Astrocyte of the spinal cord (primary cell): ENCODE data around the gene SERPINA1.

ENCODE experiments used
- DNase-seq: peaks from one replicate; pipeline ENCODE4 v3.0.0; 2011; ENCODE audit warnings: low read depth, low spot score
- H3K4me3 ChIP-seq: 2 replicates; pipeline ENCODE4 v1.5.1; 2011; ENCODE audit warnings: low read depth, mild to moderate bottlenecking, low read length, moderate library complexity
- in situ Hi-C: cut with HindIII; loops from 2 replicates; pipeline ENCODE4 v1.10.0; 2017; ENCODE audit warnings: low sequenced_read_pairs
- TF ChIP-seq, protein P1 (sequence below): IDR thresholded peaks from 2 replicates; pipeline ENCODE4 v1.5.1; 2012; ENCODE audit warnings: low read depth, mild to moderate bottlenecking, low read length, inconsistent platforms

The SERPINA1 gene

DNA sequence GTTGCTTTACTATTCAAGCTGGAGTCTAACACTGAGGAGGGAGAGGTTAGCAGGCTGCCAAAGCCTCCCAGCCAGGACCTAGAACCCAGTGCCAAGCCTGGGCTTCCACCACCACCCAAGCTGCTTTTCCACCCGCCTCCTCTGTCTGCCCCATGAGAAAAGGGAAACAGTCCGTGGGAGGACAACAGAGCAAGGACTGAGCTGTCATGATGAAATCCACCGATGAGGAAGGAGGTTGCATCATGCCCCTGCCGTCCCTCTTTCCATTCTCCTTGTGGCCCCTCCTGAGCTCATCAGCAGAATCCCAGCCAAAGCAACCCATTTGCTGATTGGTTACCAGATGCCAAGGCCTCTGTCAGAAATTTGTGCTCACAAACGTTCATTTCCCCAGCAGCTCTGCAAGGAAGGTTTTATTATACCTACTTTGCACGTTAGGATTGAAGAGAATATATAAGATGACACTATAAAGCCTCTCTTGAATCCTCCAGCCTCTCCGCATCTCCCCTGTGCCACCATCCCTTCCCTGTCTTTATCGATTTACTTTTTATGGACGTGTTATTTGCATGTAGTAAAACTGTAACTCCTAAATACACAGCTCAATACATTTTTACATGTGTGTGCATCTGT, 6.3 kb upstream of the SERPINA1 start:
- no peak overlapping the region for H3K4me3 ChIP-seq
- no peak for DNase-seq
- in situ Hi-C loops: no loop called here
- TF ChIP-seq, protein P1, sequence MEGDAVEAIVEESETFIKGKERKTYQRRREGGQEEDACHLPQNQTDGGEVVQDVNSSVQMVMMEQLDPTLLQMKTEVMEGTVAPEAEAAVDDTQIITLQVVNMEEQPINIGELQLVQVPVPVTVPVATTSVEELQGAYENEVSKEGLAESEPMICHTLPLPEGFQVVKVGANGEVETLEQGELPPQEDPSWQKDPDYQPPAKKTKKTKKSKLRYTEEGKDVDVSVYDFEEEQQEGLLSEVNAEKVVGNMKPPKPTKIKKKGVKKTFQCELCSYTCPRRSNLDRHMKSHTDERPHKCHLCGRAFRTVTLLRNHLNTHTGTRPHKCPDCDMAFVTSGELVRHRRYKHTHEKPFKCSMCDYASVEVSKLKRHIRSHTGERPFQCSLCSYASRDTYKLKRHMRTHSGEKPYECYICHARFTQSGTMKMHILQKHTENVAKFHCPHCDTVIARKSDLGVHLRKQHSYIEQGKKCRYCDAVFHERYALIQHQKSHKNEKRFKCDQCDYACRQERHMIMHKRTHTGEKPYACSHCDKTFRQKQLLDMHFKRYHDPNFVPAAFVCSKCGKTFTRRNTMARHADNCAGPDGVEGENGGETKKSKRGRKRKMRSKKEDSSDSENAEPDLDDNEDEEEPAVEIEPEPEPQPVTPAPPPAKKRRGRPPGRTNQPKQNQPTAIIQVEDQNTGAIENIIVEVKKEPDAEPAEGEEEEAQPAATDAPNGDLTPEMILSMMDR: no peak

DNA sequence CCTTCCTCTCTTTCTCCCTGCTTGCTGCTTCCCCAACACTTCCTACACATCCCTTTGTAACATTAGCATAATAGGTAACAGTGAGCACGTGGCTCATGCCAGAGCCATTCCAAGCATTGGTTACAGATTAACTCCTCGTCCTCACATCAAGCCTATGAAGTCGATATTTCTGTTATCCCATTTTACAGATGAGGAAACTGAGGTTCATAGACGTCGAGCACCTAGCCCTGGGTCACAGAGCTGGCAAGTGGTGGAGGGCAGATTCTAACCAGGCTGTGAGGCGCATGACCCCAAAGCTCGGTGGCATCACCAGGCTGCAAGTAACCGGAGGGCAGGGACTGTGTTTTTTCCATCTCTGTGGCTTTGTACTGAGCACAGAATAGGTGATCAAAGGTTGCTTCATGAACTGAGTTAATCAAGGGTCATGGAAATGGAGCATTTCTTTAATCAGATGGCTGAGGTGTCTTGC, 5.7 kb upstream of the SERPINA1 start:
- in situ Hi-C loops: no loop called here
- DNase-seq: no peak
- TF ChIP-seq, protein P1: no peak
- no peak overlapping the region for H3K4me3 ChIP-seq

DNA sequence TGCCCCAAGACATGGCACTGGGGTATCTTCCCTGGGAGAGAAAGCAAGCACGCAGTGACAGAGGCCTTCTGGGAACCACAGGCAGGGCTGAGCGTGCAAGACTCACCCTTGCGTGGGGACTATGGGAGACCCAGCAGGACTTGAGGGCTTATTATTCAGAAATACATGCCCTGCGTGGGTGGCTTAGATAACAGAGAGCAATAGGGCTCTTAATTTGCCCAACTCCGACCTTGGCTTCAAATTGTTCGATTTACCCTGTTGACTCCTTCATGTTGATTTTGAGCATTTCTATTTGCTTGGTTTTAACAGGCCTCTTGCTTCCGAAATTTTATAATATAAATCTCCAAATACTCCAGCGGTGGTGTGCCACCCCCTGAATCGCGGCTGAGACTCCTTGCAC, 5.1 kb upstream of the SERPINA1 start:
- H3K4me3 ChIP-seq: no peak overlapping the region
- TF ChIP-seq, protein P1: no peak
- DNase-seq: no peak
- in situ Hi-C loops: no loop called here

DNA sequence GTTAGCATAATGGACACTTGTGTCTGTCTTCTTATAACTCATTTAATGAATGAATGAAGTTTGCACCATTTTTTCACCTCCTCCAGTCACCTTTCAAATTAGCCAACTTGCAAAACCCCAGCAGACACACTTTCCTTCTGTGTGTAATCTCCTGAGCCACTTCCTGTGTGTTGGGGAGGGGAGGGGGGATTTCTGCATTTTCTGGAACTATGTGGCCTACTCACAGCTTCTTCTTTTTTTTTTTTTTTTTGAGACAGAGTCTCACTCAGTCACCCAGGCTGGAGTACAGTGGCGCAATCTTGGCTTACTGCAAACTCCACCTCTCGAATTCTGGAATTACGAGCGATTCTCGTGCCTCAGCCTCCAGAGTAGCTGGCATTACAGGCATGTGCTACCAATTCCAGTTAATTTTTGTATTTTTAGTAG, 4.1 kb upstream of the SERPINA1 start:
- in situ Hi-C loops: no loop called here
- TF ChIP-seq, protein P1: no peak
- no peak overlapping the region for H3K4me3 ChIP-seq
- DNase-seq: peak; percentile 17

DNA sequence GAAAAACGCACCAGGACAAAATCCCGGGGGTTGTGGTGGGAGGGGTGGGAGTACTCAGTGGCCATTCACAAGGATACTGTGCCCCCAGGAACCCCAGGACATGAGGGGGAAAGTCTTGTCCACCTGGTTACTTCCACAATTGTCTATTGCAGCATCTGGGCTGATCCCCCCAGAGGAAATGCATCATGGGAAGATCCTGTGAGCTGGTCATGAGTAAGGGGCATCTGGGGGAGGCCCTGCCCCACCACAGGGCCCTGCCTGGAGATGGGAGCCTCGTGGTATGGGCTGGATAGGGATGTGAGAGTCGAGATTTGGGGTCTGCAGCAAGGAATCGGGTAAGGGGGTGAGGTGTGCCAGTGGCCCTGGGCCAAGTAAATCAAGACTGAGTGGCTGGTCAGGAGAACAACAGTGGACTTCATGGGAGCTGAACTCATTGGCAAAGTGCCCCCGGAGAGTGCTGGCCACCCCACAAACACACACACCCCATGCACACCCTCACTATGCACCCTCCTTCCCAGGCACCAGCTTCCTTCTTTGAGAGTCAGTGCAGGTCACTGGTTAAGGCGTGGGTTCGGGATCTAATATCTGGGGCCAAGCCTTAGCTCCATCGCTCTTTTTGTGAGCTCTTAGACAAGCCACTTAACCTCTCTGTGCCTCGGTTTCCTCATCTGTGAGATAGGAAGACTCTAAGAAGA, 3.0 kb upstream of the SERPINA1 start:
- no peak for DNase-seq
- in situ Hi-C loops: no loop called here
- TF ChIP-seq, protein P1: no peak
- H3K4me3 ChIP-seq: no peak overlapping the region

DNA sequence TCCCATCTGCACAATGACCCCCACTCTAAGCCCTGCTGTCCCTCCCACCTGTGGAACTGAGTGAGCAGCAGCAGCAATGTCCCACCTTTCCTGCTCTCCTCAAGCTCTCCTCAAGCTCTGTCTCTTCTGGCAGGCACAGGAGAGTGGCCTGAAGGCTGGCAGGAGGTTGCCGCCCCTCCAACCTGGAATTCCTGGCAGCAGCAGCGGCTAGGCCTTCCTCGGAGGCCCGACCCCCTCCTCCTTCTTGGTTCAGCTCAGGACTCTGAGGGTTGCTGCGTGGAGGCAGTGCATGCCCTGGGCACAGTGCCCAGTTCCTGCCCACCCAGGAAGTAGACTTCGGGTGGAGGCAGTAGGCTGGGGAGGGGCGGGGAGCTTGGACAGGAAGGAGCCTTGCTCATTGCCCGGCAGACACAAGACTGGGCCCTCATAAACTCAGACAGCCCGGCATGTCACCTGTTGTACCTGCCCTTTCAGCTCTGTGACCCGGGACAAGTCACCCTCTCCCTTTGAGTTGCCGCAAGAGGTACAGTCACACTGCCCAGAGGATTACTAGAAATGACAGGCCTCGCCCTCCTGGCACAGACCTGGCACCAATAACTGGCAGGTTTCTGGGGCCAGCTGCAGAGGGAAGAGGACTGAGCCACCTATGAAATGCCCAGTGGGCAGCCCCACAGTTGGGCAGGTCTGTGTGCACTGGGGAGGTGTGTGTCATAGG, 2.1 kb upstream of the SERPINA1 start:
- in situ Hi-C loops: no loop called here
- no peak overlapping the region for H3K4me3 ChIP-seq
- DNase-seq: no peak
- TF ChIP-seq, protein P1: no peak
